H7 (cell line): ENCODE measurements around the gene LDB1. TPM values are rescaled to one million over a fixed set of nuclear protein-coding genes. Genes with fewer than 3 reads are reported as not detected.

Experiments used
- DNase-seq: peaks from one replicate; pipeline ENCODE4 v3.0.0; 2012
- H3K27me3 ChIP-seq: 2 replicates; pipeline ENCODE4 v1.6.0; 2011; ENCODE audit warnings: mild to moderate bottlenecking, low read length; ENCODE audit not compliant: control insufficient read depth, insufficient read depth
- H3K36me3 ChIP-seq: replicated peaks from 2 replicates; pipeline ENCODE4 v1.5.1; 2011; ENCODE audit warnings: low read length; ENCODE audit not compliant: control insufficient read depth, insufficient read depth
- H3K4me3 ChIP-seq: 2 replicates; pipeline ENCODE4 v1.5.1; 2011; ENCODE audit warnings: low read depth, mild to moderate bottlenecking, control low read depth, low read length, moderate library complexity; ENCODE audit not compliant: insufficient read depth
- total RNA-seq: library from RNA; depleted of rRNA; stranded (reverse); fragments of >200 nt; shearing (Covaris generic); gene quantifications from 2 replicates; pipeline ENCODE4 v1.2.3, GENCODE V29; 2014; rRNA removed

Gene LDB1
- total RNA-seq, 1 experiment from 2014 or later, result 85.5 TPM

GRCh38 chr10:102066399-102067088 lies 53.6 kb downstream of the LDB1 start:
- Histone ChIP-seq H3K27me3 (no peaks in the 10 kb centered on the region), H3K36me3 (no peaks in the 10 kb centered on the region; the same call in 1 of the 2 replicates), H3K4me3 (no peak overlapping the region)
- peak; percentile 46 for DNase-seq

- Histone ChIP-seq H3K36me3 (no peaks in the 10 kb centered on the region; the same call in 1 of the 2 replicates), H3K27me3 (no peaks in the 10 kb centered on the region), H3K4me3 (peak overlapping the region; percentile 96)
- peak; percentile 89 for DNase-seq
Measured at GRCh38 chr10:102065561-102066398, 54.4 kb downstream of the LDB1 start.

DNA sequence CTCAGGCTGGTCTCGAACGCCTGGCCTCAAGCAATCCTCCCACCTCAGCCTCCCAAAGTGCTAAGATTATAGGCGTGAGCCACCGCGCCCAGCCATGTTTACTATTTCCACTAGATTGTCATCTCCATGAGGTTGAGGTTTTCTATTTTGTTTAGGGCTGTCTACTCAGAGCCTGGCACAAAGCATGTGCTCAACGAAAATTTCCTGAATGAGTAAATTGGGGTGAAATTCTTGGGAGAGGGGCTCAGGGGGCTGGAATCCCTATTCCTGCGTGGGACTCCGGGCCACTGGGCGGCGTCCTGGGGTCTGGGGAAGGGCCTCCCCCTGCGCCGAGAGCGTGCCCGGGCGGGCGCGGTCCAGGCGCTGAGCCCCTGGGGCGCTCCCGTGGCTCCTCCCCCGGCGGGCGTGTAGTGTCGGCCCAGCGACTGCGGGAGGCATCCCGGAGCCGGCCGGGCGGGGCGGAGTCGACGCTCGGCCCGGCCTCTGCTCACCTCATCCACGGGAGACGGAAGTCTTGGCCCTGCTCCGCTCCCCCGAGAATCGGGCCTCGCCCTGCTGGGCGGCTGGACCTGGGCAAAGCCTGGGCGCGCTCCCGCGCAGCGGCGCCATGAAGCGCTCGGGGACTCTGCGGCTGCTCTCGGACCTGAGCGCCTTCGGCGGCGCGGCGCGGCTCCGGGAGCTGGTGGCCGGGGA lies 55.2 kb downstream of the LDB1 start, which contains the start of gene HPS6:
HPS6 (plus strand) TSS at position 482 of the 693 bp plus-strand sequence; CDS start at position 608, 126 bp downstream.
- H3K27me3 ChIP-seq, result no peaks in the 10 kb centered on the region
- DNase-seq, result peak; percentile 94

DNA sequence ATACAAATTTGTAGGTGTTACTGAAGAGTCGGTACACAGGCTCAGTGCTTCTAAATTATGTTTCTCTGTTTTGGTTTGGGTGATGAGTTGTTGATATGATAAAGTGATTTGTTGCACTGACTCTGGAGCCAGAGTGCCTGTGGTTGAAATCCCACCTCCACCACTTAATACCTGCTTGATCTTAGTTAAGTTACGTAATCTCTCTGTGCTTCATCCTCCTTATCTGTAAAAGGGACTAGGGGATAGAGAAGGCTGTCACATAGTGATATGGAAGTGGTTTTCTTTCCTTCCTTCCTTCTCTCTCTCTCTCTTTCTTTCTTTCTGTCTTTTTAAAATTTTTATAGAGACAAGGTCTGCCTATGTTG lies 55.7 kb downstream of the LDB1 start:
- Histone ChIP-seq H3K36me3 (no peaks in the 10 kb centered on the region; the same call in 1 of the 2 replicates), H3K27me3 (no peaks in the 10 kb centered on the region), H3K4me3 (peak overlapping the region; percentile 96; the same call in 1 of the 2 replicates)
- DNase-seq, result no peak

More for the DNA sequence above, 55.2 kb downstream of the LDB1 start, which contains the start of gene HPS6:
- Histone ChIP-seq H3K4me3 (peak within 1 kb of the TSS; percentile 96), H3K36me3 (no peaks in the 10 kb centered on the region; the same call in 1 of the 2 replicates)

DNA sequence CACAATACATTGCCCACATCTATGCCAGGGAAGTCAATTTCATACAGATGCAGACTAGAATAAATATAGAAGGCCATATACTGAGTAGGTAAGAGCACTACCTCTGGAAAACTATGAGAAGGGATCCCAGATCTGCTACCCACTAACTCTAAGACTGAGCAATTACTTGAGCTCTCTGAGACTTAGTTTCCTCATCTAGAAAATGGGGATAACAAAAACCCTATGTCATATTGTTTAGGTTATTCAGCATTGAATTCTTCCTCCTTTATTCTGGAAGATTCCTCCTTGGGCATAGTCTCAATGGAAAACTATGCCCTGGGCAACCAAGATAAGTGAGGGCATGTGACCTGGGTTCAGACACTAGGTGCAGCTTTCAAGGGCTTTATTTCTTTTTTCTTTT lies 60.2 kb downstream of the LDB1 start:
- no peak overlapping the region for H3K4me3 ChIP-seq
- H3K27me3 ChIP-seq, result no peaks in the 10 kb centered on the region
- no peak for DNase-seq
- no peaks in the 10 kb centered on the region for H3K36me3 ChIP-seq

Other genes starting within 250 kb of the LDB1 start
- 4.4 and 4.5 TPM in 2 replicates for gene ARMH3, start 64.2 kb downstream of the LDB1 start, total RNA-seq
- 28.6 and 31.1 TPM in 2 replicates for gene HPS6, start 55.0 kb downstream of the LDB1 start, total RNA-seq
- 40.0 and 44.3 TPM in 2 replicates for gene PPRC1, start 12.7 kb upstream of the LDB1 start, total RNA-seq
- gene NOLC1, start 32.0 kb upstream of the LDB1 start, total RNA-seq, result 83.6 and 87.1 TPM in 2 replicates
- gene ELOVL3, start 105.9 kb upstream of the LDB1 start, total RNA-seq, result 0.14 TPM in 1 of 2 replicates, not detected in the other
- 0.17 TPM in 1 of 2 replicates, not detected in the other for gene PITX3, start 121.1 kb upstream of the LDB1 start, total RNA-seq
- 25.1 and 29.9 TPM in 2 replicates for gene GBF1, start 125.2 kb upstream of the LDB1 start, total RNA-seq